NCI-H526 treated with DMSO at 0.1 percent for 48 hours (cell line): ENCODE data around the gene RALGAPB.
"Not testable (repeated sequence)": the region's sequence is repeated elsewhere in the genome, so short reads cannot be mapped to it uniquely, and the experiment has no call there.

Source experiments
- DNase-seq: peaks from one replicate; lab custom pipeline; 2025; lab: John Stamatoyannopoulos, UW

Gene RALGAPB

DNA sequence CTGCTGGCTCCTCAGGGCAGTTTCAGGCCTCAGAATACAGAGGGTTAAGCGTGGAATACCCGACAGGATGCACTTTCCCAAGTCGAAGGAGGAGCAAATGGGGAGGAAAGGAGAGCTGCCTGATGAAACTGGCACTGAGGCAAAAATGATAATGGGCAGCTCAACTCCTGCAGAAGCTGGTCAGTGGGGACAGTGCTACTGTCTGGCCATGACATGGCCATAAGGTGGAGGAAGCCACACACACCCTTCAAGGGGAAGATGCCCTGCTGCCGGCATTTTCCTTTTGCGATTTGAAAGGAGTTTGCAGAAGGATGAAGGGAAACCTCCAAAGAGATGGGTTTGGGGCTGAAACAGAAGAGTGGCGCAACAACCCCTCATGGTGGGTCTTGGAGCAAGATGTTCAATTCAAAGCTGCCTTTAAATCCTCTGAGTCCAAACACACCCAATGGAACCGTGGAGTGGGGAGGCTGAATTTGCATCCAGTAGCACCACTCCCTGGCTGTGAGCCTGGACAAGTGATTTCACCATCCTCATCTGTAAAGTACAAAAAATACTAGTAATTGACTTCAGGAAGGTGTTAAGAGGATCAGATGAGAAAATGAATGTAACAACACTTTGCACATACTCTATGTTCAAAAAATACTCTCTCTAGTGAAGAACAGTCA lies 111.6 kb downstream of the RALGAPB start:
- no peak for DNase-seq

DNA sequence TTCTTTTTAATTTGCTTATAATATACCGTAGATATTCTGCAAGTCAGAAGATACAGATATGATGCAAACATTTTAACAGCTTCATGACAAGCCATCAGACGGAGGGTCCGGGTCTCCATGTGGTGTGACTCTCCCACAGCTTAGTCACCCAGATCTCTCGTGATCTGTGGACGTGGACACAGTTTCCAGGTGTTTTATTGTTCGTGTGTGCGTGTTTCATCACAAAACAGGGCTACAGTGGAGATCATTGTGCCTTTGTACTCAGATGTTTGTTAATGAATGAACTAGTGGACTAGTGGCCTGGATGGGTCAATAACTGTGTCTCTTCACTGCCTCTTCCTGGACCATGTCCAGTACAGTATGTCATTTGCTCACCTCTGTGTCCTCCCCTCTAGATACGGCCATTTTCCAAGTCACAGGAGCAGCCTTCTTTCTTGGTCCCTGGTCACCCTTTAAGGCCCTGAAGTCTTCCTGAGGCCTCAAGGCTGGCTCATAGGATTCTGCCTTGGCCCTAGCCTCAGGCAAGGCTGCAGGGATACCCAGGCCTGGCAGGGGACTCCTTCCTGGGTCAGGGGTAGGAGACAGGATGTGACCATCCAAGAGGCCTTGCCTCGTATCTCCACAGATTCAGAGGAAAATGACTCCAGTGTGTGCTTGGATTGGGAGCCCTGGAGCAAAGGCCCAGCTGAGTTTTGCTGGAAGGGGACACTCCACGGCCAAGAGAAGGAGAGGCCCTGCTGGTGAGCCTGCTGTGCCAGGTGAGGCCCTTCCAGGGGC lies 112.9 kb downstream of the RALGAPB start:
- no peak for DNase-seq

DNA sequence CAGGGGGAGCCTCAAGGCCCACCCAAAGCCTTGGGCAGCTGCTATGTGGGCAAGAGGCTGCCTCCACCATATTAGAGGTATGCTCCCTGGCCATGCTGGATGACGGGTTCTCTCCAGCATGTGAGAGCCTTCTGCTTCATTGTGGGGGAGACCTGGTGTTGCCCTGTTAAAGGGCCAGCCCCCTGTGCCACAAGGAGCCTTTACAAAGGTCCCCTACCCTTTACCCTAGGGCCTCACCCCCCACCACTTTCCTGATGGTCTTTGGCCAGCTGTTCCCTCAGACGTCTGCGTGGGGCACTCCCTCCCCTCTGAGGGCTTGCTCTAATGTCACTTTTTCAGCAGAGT lies 113.5 kb downstream of the RALGAPB start:
- DNase-seq, result no peak

DNA sequence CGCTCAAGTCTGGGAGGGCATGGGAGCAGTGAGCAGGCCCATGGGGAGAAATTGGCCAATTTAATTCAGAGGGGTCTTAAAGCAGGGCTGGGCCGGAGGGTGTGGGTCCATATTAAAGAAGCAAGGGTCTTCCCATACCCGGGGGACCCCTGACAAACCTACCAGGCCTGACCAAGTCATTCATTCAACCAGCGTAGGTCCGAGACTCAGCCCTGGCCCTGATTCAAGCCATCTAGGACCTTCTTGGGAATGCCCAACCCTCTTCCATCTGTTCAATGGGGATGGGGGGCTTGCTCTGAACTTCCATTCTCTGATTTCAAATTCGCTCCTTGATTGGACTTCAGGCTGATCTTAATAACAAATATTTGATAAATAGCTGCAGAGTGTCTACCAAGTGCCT lies 115.7 kb downstream of the RALGAPB start:
- no peak for DNase-seq

DNA sequence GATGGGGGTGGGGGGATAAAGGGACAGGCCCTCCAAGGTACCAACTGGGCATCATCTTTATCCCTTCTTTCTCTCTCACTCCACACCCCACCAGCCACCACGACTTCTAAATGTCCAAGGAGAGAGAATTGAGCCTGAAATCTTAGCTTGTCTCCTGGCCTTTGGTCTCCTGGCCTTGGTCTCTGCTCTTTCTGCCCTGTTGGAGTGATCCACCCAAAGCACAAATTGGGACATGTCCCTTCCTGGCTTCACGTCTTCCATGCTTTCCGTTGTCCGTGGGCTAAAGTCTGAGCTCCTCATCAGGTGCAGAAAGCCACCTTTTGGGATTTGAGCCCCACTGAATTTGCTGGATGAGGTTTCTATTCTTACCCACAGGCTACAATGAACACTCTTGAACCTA lies 116.7 kb downstream of the RALGAPB start:
- DNase-seq, result no peak

DNA sequence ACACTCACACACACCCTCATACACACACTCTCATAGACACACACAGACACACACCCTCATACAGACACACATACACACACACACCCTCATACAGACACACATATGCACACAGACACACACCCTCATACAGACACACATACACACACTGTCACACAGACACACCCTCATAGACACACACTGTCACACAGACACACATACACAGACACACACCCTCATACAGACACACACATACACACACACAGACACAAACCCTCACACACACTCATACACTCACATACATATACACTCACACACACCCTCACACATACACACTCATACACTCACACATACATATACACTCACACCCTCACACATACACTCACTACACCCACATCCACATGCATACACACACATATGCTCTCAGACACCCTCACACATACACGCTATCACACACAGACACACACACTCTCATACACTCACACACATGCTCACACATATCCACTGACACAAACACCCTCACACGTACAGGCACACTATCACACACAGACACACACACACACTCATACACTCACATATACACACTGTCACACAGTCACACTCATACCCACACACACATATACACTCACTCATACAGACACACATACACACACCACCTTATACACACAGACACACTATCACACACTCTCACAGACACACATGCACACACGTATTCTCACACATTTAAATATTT lies 117.5 kb downstream of the RALGAPB start:
- no peak for DNase-seq

DNA sequence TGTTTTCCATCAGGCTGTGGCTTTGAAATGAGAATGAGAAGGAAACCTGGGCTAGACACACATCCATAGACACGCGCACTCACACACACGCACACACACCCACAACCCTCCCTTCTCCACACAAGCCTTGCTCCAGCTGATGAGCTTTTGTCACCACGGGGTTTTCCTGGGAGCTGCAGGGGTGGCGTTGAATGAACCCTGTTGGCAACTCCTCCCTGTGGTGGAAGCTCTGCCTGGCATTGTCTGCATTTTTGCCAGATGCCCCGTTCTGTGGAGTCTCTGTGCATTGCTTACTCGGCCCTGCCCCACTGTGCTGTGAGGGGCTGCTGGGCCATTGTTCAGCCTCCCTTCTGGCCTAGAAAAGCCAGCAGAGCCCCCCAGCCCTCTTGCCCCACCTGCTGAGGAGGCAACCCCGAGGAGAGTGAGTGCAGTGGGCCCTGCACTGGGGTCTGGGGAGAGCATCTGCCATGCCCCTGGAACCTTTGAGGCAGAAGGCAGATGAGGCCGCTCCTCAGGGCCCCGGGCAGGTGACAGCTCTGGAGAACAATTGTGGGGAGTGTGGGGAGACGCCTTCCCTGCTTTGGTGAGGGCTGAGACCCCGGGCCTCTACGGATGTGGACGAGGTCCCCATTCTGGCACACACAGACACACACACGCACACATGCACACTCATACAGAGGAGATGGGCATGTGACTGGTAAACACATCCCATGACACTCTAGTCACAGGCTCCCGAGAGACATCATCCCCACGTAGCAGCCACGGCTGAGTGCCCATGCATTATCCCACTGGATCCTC lies 118.2 kb downstream of the RALGAPB start:
- no peak for DNase-seq

DNA sequence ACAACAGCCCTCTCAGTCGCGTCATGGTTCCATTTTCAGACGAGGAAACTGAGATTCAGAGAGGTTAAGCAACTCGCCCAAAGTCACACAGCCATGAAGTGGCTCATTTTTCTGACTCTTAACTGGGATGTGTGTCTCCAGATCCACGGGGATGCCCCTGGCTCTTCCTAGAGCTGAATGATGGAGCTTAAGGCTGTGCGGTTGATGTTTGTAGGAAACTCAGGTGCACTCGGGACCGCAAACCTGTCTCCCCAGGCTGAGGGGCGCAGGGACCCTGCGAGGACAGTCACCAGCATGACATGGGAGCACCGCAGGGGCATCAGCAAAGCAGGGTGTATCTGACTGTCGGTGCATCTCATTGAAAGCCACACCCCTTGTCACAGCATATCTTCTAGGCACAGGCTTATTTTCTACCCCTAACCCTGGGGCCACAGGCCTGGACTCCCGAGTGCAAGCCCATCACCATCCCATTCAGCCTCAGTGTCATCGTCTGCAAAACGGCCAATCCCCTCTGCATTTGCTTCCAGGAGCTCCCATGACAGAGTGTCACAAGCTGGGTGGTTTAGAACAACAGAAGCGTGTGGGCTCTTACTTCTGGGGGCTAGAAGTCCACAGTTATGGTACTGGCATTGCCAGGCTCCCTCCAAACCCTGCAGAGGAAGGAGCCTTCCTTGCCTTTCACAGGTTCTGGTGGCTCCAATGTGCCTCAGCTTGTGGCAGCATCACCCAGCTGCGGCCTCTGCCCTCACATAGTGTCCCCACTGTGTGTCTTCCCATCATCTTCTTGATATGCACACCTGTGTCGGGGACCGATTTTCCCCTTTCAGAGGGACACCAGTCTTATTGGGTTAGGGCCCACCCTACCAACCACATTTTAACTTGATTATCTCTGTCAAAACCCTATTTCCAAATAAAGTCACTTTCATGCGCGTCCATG lies 119.1 kb downstream of the RALGAPB start:
- no peak for DNase-seq

DNA sequence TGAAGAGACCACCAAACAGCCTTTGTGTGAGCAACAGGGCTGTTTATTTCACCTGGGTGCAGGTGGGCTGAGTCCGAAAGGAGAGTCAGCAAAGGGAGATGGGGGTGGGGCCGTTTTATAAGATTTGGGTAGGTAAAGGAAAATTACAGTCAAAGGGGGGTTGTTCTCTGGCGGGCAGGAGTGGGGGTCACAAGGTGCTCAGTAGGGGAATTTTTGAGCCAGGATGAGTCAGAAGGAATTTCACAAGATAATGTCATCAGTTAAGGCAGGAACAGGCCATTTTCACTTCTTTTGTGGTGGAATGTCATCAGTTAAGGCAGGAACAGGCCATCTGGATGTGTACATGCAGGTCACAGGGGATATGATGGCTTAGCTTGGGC lies 119.8 kb downstream of the RALGAPB start:
- not testable (repeated sequence) for DNase-seq

DNA sequence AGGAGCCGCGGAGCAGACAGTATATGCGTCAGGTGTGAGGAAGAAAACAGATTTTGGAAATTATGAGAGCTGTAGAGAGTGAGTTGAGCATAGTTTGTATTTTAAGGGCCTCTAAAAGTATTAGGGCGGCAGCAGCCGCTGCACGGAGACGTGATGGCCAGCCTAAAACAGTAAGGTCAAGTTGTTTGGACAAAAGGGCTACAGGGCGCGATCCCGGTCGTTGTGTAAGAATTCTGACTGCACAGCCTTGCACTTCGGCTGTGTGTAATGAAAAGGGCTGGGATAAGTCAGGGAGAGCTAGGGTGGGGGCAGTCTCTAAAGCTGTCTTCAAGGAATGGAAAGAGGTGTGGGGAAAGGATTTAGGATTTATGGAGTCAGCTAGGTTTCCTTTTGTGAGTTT lies 121.6 kb downstream of the RALGAPB start:
- not testable (repeated sequence) for DNase-seq

DNA sequence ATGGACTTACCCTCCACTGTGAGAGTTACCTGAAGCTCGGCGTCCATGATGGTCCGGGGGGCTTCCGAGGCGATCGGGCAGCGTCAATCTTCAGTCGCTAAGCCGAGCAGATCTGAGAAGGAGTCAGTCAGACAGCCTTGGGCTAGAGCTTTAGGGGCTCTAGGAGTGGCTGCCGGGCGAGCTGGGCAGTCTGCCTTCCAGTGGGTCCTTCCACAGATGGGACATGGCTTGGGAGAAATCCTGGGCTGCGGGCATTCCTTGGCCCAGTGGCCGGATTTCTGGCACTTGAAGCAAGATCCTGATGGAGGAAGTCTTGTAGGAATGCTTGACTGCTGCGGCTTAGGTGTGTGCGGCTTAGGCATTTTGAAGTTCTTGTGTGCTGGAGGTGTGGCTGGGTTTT lies 123.2 kb downstream of the RALGAPB start:
- not testable (repeated sequence) for DNase-seq

DNA sequence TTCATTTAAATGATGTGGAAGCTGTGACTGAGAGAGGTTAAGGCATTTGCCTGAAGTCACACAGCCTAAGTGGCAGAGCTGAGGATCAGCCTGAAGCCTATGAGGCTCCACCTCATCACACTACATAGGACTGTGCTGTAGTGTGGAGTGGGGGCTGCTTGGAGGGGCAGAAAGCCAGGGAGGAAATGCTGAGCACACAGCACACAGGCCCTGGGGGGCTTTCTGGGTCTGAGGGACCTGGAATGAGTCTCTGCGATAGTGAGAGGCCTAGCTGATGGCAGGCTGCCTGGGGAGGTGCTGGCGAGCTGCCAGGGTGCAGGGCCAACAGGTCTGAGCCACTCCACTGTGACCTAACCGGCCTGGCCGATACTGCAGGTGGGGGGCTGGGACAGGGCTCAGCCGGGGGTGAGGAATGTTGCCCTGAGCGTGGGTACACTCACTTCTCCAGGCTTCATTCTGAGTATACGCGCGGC lies 126.8 kb downstream of the RALGAPB start:
- no peak for DNase-seq

DNA sequence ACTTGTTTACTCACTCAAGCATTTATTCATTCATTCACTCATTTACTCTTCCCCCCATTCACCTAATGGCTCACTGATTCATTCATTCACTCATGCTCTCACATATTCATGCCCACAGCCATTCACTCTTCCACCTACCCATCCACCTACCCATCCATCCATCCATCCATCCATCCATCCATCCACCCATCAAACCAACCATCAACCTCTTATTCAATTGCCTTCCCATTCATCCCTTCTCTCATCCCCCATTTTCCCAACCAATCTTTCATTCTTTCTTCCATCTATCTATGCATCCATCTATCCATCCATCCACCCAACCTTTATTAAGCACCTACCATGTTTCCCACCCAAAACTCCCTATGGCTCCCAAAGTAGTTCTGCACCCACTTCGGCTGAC lies 127.4 kb downstream of the RALGAPB start:
- DNase-seq, result no peak

DNA sequence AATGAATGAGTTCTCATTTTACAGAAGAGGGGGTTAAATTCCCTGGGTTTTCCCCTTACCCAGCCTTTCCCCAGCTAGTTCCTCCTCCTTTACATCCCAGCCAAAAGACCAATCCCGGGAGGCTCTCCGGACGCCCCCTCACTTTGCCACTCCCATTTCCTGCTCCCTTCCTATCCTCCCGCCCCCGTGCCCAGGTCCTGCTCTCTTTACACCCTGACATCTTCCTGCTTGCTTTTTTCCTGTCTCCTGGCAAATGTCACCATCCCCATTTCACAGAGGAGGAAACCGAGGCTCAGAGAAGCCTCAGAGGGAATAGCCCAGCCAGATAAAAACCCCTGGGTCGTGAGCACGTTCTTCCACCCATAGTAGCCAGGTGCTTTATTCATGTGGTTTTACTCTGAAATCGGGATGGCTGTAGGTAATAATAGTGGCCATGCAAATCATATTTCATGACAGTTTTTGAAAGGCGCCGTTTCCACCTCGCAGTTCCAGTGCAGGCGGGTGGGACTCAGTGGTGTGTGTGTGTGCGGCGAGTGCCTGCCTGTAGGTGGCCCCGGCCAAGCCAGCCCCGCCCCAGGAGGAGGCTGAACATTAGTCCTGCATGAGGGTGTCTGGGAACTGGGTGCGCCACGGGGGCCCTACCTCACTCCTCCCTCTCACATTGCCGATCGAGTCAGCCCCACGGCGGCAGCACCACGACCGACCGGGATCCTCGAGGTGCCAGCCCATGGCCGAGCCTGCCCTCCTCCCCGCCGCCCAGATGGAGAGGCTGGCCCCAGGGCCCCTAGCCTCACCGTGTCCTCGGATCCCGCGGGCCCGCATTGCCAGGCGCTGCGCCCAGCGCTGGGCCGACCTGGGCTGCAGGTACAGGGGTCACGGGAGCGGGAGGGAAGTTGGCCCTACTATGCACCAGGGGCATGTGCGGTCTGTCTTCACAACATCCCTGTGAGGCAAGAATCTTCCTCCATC lies 128.9 kb downstream of the RALGAPB start, which contains the start of gene ARHGAP40:
ARHGAP40 (plus strand) TSS at position 594 of the 969 bp plus-strand sequence.
- peak; percentile 26 for DNase-seq

DNA sequence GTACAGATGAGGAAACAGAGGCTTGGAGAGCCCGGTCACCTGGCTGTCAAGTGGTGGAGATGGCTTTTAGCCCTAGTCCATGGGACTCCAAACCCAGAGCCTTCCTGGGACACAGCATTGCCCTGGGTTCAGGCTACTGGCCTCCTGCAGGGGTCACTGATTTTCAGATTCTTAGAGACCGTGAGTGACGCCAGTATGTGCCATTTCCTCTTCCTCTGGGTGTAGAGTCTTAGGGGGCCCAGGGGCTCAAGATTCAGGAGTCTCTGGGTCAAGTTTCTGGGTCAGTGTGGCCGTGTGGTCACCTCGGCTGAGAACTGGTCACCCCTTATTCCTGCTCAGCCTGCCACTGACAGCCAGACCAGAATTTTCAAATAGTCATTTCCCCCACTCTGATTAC lies 129.5 kb downstream of the RALGAPB start:
- no peak for DNase-seq

DNA sequence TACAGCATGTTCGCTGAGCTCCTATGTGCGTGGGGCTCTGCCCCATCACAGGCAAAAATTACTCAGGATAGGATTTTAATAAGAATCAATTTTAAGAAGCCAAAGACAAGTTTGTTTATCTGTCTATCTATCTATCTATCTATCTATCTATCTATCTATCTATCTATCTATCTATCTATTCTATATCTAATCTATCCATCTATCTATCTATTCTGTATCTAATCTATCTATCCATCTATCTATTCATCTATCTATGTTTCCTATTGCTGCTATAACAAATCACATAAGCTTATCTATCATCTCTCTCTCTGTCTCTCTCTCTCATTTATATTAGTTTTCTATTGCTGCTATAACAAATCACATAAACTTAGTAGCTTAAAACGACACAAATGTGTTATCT lies 130.6 kb downstream of the RALGAPB start:
- DNase-seq, result no peak

DNA sequence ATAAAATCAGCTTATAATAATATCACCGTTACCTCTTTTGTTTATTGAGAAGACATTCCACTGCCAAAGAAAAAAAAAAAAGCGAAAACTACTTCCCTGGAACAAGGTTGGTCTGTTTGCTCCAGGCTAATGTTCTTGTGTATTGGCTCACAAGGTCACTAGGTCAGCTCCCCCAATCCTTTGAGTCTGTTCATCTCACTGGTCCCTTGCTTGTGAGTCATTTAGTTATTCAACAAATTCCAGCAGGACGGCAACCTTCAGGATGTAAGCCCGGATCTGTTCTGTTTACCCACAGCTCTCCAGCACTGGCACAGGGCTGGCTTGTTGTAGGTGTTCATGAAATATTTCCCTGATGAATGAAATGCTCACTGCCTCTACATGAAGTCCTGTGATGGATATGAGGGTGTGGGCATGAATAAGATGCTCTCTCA lies 132.2 kb downstream of the RALGAPB start:
- DNase-seq, result no peak

DNA sequence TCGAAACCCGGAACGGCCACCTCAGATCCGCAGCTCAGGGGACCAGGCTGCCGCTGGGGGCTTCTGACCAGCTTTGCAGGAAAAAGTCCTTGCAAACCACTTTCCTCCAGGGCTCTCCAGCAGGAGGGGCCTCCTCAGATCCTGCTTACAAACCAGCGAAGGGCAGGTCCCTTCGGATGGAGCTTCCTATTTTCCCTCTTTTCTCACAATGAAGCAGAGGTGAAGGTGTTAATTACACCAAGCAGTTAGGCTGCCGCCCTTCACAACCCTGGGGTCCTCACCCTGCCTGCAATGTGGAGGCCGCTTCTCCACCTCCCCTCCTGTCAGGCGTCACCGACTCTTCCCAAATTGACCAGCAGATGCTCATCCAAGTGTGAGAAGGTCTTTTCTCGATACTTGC lies 134.7 kb downstream of the RALGAPB start:
- no peak for DNase-seq

DNA sequence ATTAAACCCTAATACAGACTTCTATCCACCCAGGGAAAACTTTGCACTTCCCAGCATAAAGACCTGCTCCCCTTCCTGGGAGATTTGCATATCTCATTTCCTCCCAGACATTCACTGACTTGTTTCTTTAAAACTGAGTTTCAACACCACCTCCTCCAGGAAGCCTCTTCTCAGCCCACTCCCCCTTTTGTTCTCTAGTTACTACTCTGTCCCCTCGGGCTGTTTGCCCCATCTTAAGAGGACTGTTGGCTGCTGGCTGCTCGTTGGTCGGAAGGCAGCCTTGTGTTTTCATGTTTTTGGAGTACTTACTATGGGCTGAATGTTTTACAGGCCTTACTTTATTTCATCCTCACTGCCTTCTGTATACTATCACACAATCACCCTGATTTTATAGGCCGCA lies 135.5 kb downstream of the RALGAPB start:
- DNase-seq, result no peak

DNA sequence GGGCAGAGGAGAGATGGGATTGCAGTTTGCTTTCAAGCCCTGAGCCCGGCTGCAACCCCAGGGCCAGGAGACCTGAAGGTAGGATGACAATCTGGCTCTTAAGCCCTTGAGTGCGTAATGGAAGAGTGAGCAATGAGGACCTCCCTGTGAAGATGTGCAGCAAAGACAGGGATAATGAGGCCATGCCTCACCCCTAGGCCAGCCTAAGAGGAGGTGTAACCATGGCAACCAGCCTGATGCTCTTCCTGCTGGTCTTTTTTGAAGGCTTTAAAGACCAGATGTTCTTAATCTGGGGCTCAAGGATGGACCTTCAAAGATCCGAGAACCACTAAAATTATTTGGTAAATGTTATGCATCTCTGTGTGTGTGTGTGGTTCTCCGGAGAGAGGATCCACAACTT lies 137.2 kb downstream of the RALGAPB start:
- DNase-seq, result no peak
